ENCODE data around the gene L2HGDH.

The L2HGDH gene

DNA sequence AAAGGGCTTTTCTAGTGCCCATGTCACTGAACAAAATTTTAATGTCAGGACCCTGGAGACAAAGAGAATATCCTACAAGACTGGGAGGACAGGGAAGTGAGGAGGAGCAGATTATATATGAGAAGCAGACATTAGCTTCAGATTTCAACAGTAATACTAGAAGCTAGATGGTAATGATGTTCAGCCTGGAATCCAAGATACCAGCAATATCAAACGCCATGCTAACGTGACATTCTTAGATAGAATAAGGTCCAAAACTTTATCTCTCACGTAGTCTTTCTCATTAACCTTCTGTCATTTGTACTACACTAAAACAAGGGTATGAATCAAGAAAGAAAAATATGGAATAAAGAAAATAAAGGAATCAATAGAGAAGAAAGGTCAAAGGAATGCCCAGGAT, 99.3 kb downstream of the L2HGDH start:
- no peak overlapping the region for H3K9ac ChIP-seq (ENCODE audit: low read length)
- H3K4me2 ChIP-seq (ENCODE audit: low read length) = no peak overlapping the region
- H3K79me2 ChIP-seq (ENCODE audit: control insufficient read depth, insufficient read depth, low read length, poor library complexity) = no peaks in the 10 kb centered on the region
- no peak overlapping the region for H3K4me3 ChIP-seq (ENCODE audit: low read depth, low read length)
- no peaks in the 10 kb centered on the region for H3K36me3 ChIP-seq (ENCODE audit: control insufficient read depth in 1 of 2, insufficient read depth in 2 of 2, low read length in 2 of 2)
- no peak overlapping the region for H3K4ac ChIP-seq (ENCODE audit: low read depth, low read length)
- H4K8ac ChIP-seq (ENCODE audit: low read depth, low read length) = no peak overlapping the region
- H2BK12ac ChIP-seq (ENCODE audit: low read length) = no peak overlapping the region
- H3K14ac ChIP-seq (ENCODE audit: low read length) = no peak overlapping the region
- no peak overlapping the region for H4K12ac ChIP-seq (ENCODE audit: low read depth, low read length)
- H2AFZ ChIP-seq (ENCODE audit: insufficient read depth, low read length, poor library complexity) = no peak overlapping the region
- no peaks in the 10 kb centered on the region for H3K4me1 ChIP-seq (ENCODE audit: control insufficient read depth in 1 of 2, insufficient read depth in 2 of 2, low read length in 2 of 2)
- H3K23ac ChIP-seq (ENCODE audit: low read length) = no peak overlapping the region
- no peak overlapping the region for H3K27ac ChIP-seq (ENCODE audit: low read depth, low read length)
- no peak overlapping the region for H2BK120ac ChIP-seq (ENCODE audit: insufficient read depth, low read length, poor library complexity)
- H3K18ac ChIP-seq (ENCODE audit: low read length) = no peak overlapping the region
- H3K79me1 ChIP-seq (ENCODE audit: low read length) = no peaks in the 10 kb centered on the region
- no CpG with 5 or more reads among the region's 3 CpGs for WGBS (ENCODE audit: extremely low coverage, insufficient coverage, insufficient read length)
- no peaks in the 10 kb centered on the region for H3K9me3 ChIP-seq (ENCODE audit: insufficient read depth, low read depth, low read length)
- H4K91ac ChIP-seq (ENCODE audit: low read depth, low read length) = no peak overlapping the region
- H3K27me3 ChIP-seq (ENCODE audit: insufficient read depth, low read length) = no peaks in the 10 kb centered on the region
- no peak overlapping the region for H2AK5ac ChIP-seq (ENCODE audit: low read length)
- H2BK5ac ChIP-seq (ENCODE audit: low read depth, low read length, poor library complexity) = no peak overlapping the region
- DNase-seq = no peak

DNA sequence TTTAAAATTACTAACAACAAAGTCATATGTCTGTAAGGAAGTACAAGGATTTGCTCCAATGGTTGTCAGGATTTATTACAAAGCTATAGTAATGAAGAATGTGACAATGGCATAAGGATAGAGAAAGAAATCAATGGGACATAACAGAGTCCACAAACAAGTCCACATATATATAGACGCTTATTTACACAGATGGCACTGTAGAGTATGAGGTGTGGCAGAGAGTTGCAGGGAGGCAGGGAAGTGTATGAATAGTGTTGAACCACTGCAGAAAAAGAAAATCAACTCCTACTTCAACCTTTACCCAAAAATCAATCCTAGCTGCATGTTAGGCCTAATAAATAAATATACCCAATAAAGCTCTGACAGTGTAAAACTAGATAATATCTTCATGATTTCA, 102.0 kb downstream of the L2HGDH start:
- no peak overlapping the region for H3K27ac ChIP-seq (ENCODE audit: low read depth, low read length)
- H3K36me3 ChIP-seq (ENCODE audit: control insufficient read depth in 1 of 2, insufficient read depth in 2 of 2, low read length in 2 of 2) = no peaks in the 10 kb centered on the region
- no peak overlapping the region for H2BK12ac ChIP-seq (ENCODE audit: low read length)
- no peak overlapping the region for H3K4me2 ChIP-seq (ENCODE audit: low read length)
- no peak overlapping the region for H2AFZ ChIP-seq (ENCODE audit: insufficient read depth, low read length, poor library complexity)
- H3K4me3 ChIP-seq (ENCODE audit: low read depth, low read length) = no peak overlapping the region
- no peaks in the 10 kb centered on the region for H3K79me1 ChIP-seq (ENCODE audit: low read length)
- no peak overlapping the region for H2BK5ac ChIP-seq (ENCODE audit: low read depth, low read length, poor library complexity)
- no peaks in the 10 kb centered on the region for H3K79me2 ChIP-seq (ENCODE audit: control insufficient read depth, insufficient read depth, low read length, poor library complexity)
- no peak overlapping the region for H2AK5ac ChIP-seq (ENCODE audit: low read length)
- no peak overlapping the region for H3K18ac ChIP-seq (ENCODE audit: low read length)
- no peak for DNase-seq
- H3K27me3 ChIP-seq (ENCODE audit: insufficient read depth, low read length) = no peaks in the 10 kb centered on the region
- H4K91ac ChIP-seq (ENCODE audit: low read depth, low read length) = no peak overlapping the region
- H3K9ac ChIP-seq (ENCODE audit: low read length) = no peak overlapping the region
- H4K8ac ChIP-seq (ENCODE audit: low read depth, low read length) = no peak overlapping the region
- H3K4ac ChIP-seq (ENCODE audit: low read depth, low read length) = no peak overlapping the region
- no peak overlapping the region for H2BK120ac ChIP-seq (ENCODE audit: insufficient read depth, low read length, poor library complexity)
- H3K14ac ChIP-seq (ENCODE audit: low read length) = no peak overlapping the region
- no peak overlapping the region for H3K23ac ChIP-seq (ENCODE audit: low read length)
- H3K9me3 ChIP-seq (ENCODE audit: insufficient read depth, low read depth, low read length) = no peaks in the 10 kb centered on the region
- no peaks in the 10 kb centered on the region for H3K4me1 ChIP-seq (ENCODE audit: control insufficient read depth in 1 of 2, insufficient read depth in 2 of 2, low read length in 2 of 2)
- no peak overlapping the region for H4K12ac ChIP-seq (ENCODE audit: low read depth, low read length)
- no CpG with 5 or more reads among the region's 1 CpG for WGBS (ENCODE audit: extremely low coverage, insufficient coverage, insufficient read length)

- WGBS (ENCODE audit: extremely low coverage, insufficient coverage, insufficient read length) = no CpG with 5 or more reads among the region's 2 CpGs
- Histone ChIP-seq H2BK120ac (ENCODE audit: insufficient read depth, low read length, poor library complexity) (no peak overlapping the region), H3K9me3 (ENCODE audit: insufficient read depth, low read depth, low read length) (no peaks in the 10 kb centered on the region), H3K4ac (ENCODE audit: low read depth, low read length) (no peak overlapping the region), H3K27me3 (ENCODE audit: insufficient read depth, low read length) (no peaks in the 10 kb centered on the region), H2AK5ac (ENCODE audit: low read length) (no peak overlapping the region), H3K14ac (ENCODE audit: low read length) (no peak overlapping the region), H3K4me3 (ENCODE audit: low read depth, low read length) (no peak overlapping the region), H3K4me1 (ENCODE audit: control insufficient read depth in 1 of 2, insufficient read depth in 2 of 2, low read length in 2 of 2) (no peaks in the 10 kb centered on the region), H3K79me2 (ENCODE audit: control insufficient read depth, insufficient read depth, low read length, poor library complexity) (no peaks in the 10 kb centered on the region), H2AFZ (ENCODE audit: insufficient read depth, low read length, poor library complexity) (no peak overlapping the region), H3K9ac (ENCODE audit: low read length) (no peak overlapping the region), H3K79me1 (ENCODE audit: low read length) (no peaks in the 10 kb centered on the region), H3K36me3 (ENCODE audit: control insufficient read depth in 1 of 2, insufficient read depth in 2 of 2, low read length in 2 of 2) (peaks cover 15 to 25% of the 10 kb centered on the region in 2 experiments), H3K18ac (ENCODE audit: low read length) (no peak overlapping the region), H2BK12ac (ENCODE audit: low read length) (no peak overlapping the region), H2BK5ac (ENCODE audit: low read depth, low read length, poor library complexity) (no peak overlapping the region), H4K91ac (ENCODE audit: low read depth, low read length) (no peak overlapping the region), H3K23ac (ENCODE audit: low read length) (no peak overlapping the region), H3K27ac (ENCODE audit: low read depth, low read length) (no peak overlapping the region), H4K12ac (ENCODE audit: low read depth, low read length) (no peak overlapping the region), H3K4me2 (ENCODE audit: low read length) (no peak overlapping the region), H4K8ac (ENCODE audit: low read depth, low read length) (no peak overlapping the region)
- DNase-seq = no peak
These were observed 113.5 kb downstream of the L2HGDH start for GRCh38 chr14:50198499-50198898.

- H3K36me3 ChIP-seq (ENCODE audit: control insufficient read depth in 1 of 2, insufficient read depth in 2 of 2, low read length in 2 of 2) = peaks cover 11 to 13% of the 10 kb centered on the region in 2 experiments
- H3K79me1 ChIP-seq (ENCODE audit: low read length) = no peaks in the 10 kb centered on the region
- H3K27ac ChIP-seq (ENCODE audit: low read depth, low read length) = no peak overlapping the region
- H3K4me1 ChIP-seq (ENCODE audit: control insufficient read depth in 1 of 2, insufficient read depth in 2 of 2, low read length in 2 of 2) = no peaks in the 10 kb centered on the region
- DNase-seq = no peak
- H2BK5ac ChIP-seq (ENCODE audit: low read depth, low read length, poor library complexity) = no peak overlapping the region
- no peaks in the 10 kb centered on the region for H3K9me3 ChIP-seq (ENCODE audit: insufficient read depth, low read depth, low read length)
- H3K14ac ChIP-seq (ENCODE audit: low read length) = no peak overlapping the region
- H4K8ac ChIP-seq (ENCODE audit: low read depth, low read length) = no peak overlapping the region
- H4K12ac ChIP-seq (ENCODE audit: low read depth, low read length) = no peak overlapping the region
- no peak overlapping the region for H3K4me3 ChIP-seq (ENCODE audit: low read depth, low read length)
- no peak overlapping the region for H3K18ac ChIP-seq (ENCODE audit: low read length)
- no peak overlapping the region for H3K4me2 ChIP-seq (ENCODE audit: low read length)
- no peak overlapping the region for H3K4ac ChIP-seq (ENCODE audit: low read depth, low read length)
- no peak overlapping the region for H3K23ac ChIP-seq (ENCODE audit: low read length)
- H2BK120ac ChIP-seq (ENCODE audit: insufficient read depth, low read length, poor library complexity) = no peak overlapping the region
- WGBS (ENCODE audit: extremely low coverage, insufficient coverage, insufficient read length) = no CpG with 5 or more reads among the region's 1 CpG
- no peak overlapping the region for H2AFZ ChIP-seq (ENCODE audit: insufficient read depth, low read length, poor library complexity)
- no peak overlapping the region for H2BK12ac ChIP-seq (ENCODE audit: low read length)
- no peak overlapping the region for H2AK5ac ChIP-seq (ENCODE audit: low read length)
- H3K79me2 ChIP-seq (ENCODE audit: control insufficient read depth, insufficient read depth, low read length, poor library complexity) = no peaks in the 10 kb centered on the region
- no peak overlapping the region for H3K9ac ChIP-seq (ENCODE audit: low read length)
- H3K27me3 ChIP-seq (ENCODE audit: insufficient read depth, low read length) = no peaks in the 10 kb centered on the region
- no peak overlapping the region for H4K91ac ChIP-seq (ENCODE audit: low read depth, low read length)
These were observed 120.5 kb downstream of the L2HGDH start for GRCh38 chr14:50191499-50191898.
